HEK293T (cell line): ENCODE measurements around the gene RAMACL.

Experiments used
- CTBP1 ChIP-seq: fragments of 450-650 bp; IDR thresholded peaks from 2 replicates; pipeline ENCODE4 v1.6.1; 2016; ENCODE audit warnings: borderline replicate concordance
- TARDBP ChIP-seq: fragments of 450-650 bp; IDR thresholded peaks from 2 replicates; pipeline ENCODE4 v1.6.1; 2016
- ZNF384 ChIP-seq: fragments of 450-650 bp; IDR thresholded peaks from 2 replicates; pipeline ENCODE4 v1.6.1; 2016

DNA sequence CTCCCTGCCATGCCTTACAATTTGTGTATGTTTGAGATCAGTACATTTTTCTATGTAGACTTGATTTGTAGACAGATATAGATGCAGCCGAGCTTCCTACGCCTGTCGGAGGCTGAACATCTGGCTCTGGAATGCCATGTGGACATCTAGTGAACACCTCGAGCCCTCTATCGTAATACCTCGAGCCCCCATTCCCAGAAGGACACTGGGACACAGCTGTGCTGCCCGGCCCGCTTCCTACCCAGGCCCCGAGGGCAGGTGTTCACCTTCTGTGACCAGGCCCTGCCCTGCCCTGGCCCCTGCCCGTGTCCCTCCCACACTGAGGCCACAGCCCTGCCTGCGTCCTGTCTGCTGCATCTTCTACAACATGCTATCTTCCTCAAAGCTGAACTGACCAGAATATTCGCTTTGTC lies 27.7 kb upstream of the RAMACL start:
- TF ChIP-seq CTBP1 (no peak), ZNF384 (no peak), TARDBP (no peak)
